GM19372 (cell line): ENCODE data around the gene SP140.
"Not testable (repeated sequence)": the region's sequence is repeated elsewhere in the genome, so short reads cannot be mapped to it uniquely, and the experiment has no call there.

Experiments used
- ATAC-seq: cut with Tn5 transposase; IDR thresholded peaks from one replicate; pipeline ENCODE4 v1.9.1; 2021; ENCODE audit warnings: mild to moderate bottlenecking, low read depth, moderate library complexity; ENCODE audit not compliant: unreplicated experiment

Gene SP140

GRCh38 chr2:230323385-230324106 is 98.0 kb downstream of the SP140 start:
- no peak for ATAC-seq

- no peak for ATAC-seq
Observed at GRCh38 chr2:230324503-230324902, 99.0 kb downstream of the SP140 start.

GRCh38 chr2:230325316-230326243 is 100.0 kb downstream of the SP140 start:
- ATAC-seq: no peak

- ATAC-seq: peak; percentile 81
Observed at GRCh38 chr2:230326453-230327417, 101.2 kb downstream of the SP140 start, which contains the start of gene SP140L. Gene SP140L, plus strand, starts transcription at chr2:230327193. Its CDS starts 77 bp downstream, at chr2:230327270.

- ATAC-seq: peak; percentile 56
Observed at GRCh38 chr2:230327418-230328154, 102.0 kb downstream of the SP140 start.

GRCh38 chr2:230328155-230328458 is 102.6 kb downstream of the SP140 start:
- no peak for ATAC-seq

GRCh38 chr2:230329946-230330605 is 104.5 kb downstream of the SP140 start:
- ATAC-seq: no peak

GRCh38 chr2:230330725-230331124 is 105.2 kb downstream of the SP140 start:
- ATAC-seq: no peak

GRCh38 chr2:230335461-230335863 is 109.9 kb downstream of the SP140 start:
- ATAC-seq: no peak

GRCh38 chr2:230335864-230336506 is 110.4 kb downstream of the SP140 start:
- no peak for ATAC-seq

- ATAC-seq: not testable (repeated sequence)
Observed at GRCh38 chr2:230341936-230342528, 116.5 kb downstream of the SP140 start.

GRCh38 chr2:230343041-230343624 is 117.6 kb downstream of the SP140 start:
- not testable (repeated sequence) for ATAC-seq

GRCh38 chr2:230343747-230344146 is 118.2 kb downstream of the SP140 start:
- no peak for ATAC-seq

- ATAC-seq: no peak
Observed at GRCh38 chr2:230346465-230346864, 120.9 kb downstream of the SP140 start.

GRCh38 chr2:230346921-230347533 is 121.5 kb downstream of the SP140 start:
- no peak for ATAC-seq

- ATAC-seq: no peak
Observed at GRCh38 chr2:230347659-230348305, 122.2 kb downstream of the SP140 start.

GRCh38 chr2:230348787-230349186 is 123.3 kb downstream of the SP140 start:
- ATAC-seq: no peak
